DMS153 treated with DMSO at 0.1 percent for 48 hours (cell line): ENCODE data around the gene ARL5A.
A peak's percentile ranks its signal among the peaks of the same experiment; 100 is the strongest.

Experiments used
- DNase-seq: peaks from one replicate; lab custom pipeline; 2025; ENCODE audit not compliant: unreplicated experiment; lab: John Stamatoyannopoulos, UW

ARL5A gene

DNA sequence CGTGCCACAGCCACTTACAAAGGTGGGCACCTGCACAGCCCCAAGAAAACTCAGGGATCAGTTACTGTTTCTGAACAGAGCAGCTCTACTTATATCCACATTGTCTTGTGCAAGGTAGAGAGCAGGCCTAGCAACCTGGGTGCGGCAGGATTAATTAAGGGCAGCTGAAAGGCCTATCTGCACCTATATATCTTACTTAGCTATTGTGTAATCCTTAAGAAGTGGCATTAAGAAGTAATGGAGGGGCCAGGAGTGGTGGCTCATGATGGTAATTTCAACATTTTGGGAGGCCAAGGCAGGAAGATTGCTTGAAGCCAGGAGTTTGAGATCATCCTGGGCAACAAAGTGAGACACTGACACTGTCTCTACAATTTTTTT lies 12.8 kb upstream of the ARL5A start:
- no peak for DNase-seq

DNA sequence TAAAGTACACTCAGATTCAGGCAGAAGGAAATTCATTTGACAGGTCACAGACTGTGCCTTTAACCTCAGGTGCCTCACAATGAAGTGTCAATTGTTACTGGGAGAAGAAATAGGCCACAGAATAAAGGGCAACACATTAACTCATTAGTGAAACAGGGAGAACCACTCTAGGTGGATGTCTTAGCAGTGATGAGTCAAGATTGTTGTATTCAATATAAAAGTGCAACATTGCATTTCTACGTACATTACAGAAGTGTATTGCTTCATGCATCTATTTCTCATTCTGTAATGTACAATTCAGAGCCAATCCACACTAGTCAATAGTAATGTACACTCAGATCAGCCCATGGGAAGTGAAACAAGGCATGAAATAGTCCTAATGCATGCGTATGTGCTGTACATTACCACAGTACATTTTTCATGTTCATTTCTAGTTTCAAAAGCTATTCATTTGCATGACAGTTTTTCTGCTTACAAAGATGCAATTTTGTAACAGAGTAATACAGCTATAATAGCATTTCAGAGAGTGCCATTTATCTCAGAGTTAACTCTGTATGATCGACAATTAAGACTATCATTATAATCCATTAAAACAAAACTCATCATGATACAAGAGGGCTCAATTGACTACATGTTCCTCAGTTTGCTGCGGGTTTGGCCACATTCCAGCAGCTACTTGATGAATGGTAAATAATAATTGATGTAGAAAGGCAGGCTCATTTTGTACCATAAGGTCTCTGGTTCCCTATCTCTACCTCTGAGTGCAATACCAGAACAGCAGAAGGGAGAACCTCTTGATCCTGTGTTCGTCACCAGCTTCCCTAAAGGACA lies 12.2 kb upstream of the ARL5A start:
- no peak for DNase-seq

DNA sequence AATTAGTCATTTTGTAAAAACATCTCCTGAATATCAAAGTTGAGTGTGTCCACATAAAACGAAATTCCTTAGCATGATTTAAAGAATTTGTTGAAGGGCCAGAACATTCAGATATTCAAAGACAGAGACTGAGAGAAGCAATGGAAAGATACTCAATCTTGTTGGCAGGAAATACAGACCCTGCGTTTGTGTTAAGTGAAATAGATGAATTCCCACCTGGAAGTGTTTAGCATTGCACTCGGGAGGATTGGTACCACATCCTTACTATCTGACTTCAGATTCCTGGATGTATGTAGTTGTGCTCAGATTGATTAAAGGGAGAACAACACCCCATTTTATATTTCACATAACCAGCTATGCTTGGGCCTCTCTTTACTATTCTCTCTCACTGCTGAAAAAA lies 9.7 kb upstream of the ARL5A start:
- no peak for DNase-seq

DNA sequence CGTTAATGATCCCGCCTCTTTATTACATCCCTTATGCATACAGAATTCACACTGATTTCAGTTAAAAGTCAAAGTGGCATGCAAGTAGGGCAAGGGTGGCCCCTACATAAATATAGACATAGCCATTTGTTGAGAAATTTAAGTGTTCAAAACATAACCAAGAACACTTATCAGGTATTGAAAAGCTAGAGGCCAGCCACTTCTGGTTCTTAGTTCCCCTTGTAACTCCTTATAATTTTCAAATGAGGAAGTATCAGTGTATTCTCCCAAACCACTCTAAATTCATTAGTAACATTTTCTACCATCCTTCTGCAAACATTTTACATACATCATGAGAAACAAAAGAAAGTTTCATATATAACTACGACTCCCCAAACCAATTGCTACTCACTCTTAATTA lies 5.8 kb upstream of the ARL5A start:
- DNase-seq: no peak

DNA sequence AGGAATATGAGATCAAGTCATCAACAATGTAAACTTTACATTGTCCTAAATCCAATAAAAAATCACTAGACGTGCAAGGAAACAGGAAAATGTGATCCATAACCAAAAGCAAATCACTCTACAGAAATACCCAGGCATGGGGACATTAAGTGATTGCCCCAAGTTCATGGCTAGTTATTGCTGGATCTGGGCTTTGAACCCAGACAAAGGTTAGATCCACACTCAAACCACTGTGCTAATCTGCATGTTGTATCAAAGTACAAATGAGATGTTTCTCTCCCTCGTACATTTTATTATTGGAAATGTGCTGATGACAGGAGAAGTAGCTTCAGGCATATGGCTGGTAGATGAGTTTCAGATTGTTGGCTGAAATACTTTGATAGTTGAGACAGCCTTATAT lies 2.7 kb upstream of the ARL5A start:
- DNase-seq: no peak

DNA sequence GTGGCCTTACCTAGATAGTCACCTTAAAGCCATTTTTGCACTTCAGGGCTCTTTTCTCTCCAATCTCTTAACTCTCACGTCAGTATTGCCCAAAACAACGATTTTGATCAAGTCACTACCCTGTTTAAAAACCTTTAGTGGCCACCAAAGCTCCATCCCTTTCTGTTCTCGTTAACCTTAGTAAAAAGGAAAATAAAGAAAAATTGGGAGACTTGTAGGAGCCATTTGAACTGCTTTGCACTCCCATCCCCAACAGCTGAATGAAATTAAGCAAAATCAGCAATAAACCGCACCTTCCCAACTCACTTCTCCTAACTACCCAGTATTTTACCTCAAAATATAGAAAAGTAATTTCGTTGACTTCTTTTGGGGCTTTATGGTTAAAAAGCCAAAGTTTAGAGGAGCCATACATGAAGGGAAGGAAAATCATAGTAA lies 686 bp upstream of the ARL5A start:
- no peak for DNase-seq

DNA sequence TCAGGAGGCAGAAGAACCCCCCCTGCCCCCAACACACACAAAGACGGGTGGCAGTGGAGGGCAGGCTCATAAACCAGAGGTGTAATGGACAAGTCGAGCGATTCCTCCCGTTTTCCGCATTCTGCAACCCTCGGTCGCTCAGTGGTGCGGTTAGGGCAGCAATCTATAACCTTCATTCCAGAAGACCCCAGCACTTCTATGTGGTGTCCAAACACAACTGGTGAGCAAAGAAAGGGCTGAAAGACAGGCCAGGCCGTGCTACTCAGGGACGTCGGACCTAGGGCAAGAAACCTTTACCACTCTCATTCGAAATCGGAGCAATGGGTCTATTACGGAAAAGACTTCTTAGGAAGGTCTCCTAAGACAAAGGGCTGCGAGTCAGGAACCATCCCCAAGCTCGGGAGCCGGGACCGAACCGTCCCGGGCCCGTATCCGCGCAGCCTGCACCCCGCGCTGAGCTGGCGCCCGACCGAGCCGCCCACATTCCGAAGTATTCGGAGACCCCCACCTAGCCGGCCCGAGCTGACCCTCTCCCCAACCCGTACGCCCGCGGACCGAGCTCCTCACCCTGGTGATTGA lies 568 bp downstream of the ARL5A start:
- DNase-seq: no peak

DNA sequence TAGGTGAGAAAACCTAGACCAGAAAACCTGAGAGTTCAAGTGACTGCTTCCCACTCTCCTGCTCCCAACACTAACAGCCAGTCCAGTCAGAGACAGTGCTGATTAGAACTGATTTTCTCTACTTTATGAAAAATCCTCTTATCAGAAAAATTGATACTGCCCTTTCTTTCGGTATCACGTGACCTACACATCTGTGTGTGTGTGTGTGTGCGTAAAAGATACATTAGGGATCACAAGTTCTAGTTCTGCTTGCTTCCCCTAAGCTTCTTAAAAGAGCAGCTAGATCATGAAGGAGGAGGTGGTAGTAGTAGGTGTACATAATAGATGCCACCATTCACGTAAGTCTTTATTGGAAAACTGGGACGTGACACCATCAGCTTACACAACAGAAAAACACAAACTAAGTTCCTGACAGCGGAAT lies 1.5 kb downstream of the ARL5A start:
- DNase-seq: no peak

DNA sequence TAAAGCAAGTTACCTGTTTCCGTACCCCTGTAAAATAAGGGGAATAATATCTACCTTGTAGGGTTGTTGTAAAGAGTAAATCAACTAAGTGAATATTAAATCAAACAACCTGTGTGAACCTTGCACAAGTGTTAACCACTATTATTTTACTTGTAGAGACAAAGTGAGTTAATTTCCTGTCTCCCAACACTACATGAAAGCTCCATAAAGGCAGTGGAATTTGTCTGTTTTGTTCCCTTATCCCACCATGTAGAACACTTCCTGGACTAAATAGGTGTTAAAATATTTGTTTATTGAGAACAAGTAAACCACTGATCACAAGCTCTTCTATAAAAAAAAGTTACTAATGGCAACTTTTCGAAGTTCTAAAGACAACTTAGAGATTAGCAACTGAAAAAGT lies 3.3 kb downstream of the ARL5A start:
- no peak for DNase-seq

DNA sequence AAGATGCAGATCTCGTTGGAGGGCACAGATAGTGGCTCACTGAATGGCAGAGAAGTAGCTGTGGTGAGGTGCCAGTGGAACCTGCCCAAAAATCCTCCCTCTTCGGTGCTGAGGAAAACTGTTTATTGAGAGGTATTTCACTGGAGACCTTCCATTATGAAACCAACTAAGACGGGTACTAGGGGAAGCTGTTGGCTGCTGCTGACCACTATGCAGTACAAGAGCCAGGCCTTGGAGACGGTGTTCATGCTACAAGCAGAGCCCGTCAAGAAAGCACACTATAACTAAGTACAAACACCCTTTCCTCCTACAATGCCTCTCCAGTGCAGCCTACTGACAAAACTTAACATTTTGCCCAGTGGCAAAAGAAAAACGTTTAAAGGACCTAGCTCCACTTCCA lies 4.6 kb downstream of the ARL5A start:
- no peak for DNase-seq

DNA sequence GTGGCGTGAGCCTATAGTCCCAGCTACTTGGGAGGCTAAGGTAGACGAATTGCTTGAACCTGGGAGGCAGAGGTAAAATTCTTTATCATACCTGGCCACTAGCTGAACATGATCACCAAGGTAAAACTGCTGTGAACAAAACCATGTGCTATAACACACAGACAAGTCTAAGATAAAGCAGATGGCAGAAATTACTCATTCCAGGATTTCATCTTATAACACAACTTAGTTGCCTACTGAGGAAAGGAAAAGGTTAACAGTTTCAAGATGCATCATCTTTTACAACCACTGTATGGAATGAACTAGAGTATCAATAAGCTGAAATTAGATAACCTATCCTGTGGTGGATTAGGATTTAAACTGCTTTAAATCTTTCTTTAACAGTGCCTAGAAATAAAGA lies 8.3 kb downstream of the ARL5A start:
- DNase-seq: no peak

DNA sequence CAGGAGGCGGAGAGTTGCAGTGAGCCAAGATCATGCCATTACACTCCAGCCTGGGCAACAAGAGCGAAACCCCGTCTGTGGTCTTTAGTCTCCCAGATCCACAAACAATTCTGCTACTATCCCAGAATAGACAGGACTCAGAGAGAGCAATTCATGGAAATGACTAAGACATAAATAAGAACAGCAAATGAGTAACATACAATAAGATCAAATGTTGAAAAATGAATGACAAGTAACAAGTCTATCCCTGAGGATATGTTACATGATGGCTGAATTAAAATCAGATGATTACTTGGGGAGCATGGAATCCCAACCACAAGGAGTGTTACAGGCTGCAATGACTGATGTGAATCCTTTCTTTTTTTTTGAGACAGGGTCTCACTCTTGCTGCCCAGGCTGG lies 10.3 kb downstream of the ARL5A start:
- no peak for DNase-seq

DNA sequence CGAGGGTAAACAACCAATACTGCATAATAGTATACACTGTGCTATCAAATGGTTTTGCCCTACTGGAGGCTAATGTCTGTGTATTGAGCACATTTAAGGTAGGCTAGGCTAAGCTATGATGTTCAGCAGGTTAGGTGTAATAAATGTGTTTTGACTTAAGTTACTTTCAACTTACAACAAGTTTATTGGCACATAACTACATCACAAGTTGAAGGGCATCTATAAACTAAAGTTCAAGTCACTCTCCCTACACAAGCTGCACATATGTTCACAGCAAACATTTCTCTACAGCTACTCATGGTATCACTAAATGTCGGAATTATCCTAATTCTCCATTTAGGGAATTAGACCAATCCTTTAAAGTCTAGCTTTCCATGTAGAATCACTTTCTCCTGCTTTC lies 11.4 kb downstream of the ARL5A start:
- DNase-seq: no peak

DNA sequence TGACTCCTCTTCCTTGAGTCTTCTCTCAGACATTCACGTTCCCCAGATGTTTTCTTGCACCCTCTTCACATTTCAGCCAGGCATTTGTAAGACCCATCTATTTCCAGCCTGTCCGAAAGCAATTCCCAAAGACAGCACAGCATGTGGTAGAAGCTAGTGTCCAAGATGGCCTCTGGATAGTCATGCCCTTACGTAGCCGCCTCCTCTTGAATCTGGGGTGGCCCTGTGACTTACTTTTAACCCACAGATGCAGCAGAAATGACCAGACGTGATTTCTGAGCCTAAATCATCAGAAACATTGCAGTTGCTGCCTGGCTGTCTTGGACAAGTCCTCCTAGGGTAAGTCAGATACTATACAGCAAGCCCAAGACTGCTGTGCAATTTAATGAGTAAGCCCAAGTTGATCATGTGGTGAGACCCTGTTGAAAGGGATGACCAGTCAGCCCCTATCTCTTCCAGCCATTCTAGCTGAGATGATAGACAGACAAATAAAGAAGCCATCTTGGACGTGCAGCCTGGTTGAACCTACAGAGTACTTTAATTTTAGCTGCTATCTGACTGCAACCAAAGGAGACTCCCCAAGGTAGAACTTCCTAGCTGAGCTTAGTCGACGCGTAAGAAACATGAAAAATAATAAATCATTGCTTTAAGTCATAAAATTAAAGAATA lies 12.3 kb downstream of the ARL5A start:
- no peak for DNase-seq

DNA sequence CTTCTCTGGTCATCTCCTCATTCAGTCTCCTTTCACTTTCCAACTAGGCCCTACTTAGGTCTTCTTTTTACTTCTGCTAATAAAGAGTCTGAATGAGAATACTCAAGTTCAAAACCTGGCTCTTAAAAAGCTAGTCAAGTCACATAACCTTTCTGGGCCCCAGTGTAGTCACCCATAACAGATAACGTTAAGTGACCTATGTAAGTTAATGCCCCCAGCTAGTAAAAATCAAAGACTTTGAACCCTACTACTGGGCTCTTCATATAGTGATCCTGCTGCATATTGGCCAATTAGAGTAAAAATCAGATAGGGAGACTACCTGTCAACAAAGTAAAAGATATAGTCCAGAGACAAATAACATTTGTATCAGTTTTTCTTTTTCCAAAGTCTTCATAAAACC lies 17.7 kb downstream of the ARL5A start:
- DNase-seq: no peak

DNA sequence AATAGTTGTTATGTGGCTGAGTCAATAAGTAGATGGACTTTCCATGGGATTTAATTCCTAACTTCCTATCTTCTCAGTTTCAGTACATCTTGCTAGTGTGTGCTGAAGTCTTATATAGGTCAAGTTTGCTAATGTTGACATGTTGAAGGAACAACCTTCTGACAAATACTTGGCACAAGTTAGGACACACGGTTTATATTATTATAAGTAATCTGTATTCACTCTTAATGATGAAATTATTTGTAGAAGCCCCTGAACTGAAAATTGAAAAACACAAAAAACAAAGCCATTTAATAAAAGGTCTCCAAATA lies 19.2 kb downstream of the ARL5A start:
- DNase-seq: no peak

DNA sequence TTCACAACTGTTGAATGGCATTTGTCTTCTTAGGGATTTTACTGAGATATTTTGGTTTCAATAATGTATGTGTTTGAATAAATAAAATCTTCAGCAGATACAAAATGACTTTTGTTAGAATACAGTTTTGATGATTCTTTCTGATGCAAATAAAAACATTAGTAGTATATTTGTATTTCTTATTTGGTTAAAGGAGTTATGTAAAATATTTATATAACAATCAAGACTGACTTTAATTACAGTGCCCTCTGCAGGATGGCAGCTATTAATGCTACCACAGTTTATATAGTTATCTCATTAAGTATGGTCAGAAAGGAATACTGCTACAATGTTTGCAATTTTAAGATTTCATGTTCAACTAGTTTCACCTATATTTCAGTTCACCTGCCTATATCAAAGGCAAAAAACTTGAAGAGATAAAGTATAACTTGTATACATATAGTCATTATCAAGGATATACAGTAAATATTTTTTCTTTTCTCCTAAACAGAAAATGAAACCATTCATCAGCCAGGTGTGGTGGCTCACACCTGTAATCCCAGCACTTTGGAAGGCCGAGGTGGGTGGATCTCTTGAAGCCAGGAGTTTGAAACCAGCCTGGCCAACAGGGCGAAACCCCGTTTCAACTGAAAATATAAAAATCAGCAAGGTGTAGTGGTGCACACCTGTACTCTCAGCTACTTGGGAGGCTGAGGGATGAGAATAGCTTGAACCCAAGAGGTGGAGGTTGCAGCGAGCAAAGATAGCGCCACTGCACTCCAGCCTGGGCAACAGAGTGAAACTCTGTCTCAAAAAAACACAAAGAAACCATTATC lies 19.8 kb downstream of the ARL5A start:
- peak; percentile 28 for DNase-seq

DNA sequence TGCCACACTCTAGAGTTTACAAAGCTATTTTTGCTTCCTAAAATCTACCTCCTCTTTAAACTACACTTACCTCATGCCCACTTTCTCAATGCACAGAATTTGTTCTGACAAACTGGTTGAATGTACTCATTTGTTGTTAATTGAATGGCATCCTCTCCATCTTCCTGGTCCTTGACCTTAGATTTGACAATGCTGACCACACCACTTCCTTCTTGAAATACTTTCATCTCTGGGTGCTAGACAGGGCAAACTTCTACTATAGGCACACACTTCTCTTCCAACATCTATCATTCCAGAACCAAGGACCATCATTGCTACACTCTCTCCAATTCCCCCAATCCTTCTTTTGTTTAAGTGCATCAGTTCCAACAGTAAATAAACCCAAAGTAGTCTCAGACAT lies 22.3 kb downstream of the ARL5A start:
- no peak for DNase-seq

DNA sequence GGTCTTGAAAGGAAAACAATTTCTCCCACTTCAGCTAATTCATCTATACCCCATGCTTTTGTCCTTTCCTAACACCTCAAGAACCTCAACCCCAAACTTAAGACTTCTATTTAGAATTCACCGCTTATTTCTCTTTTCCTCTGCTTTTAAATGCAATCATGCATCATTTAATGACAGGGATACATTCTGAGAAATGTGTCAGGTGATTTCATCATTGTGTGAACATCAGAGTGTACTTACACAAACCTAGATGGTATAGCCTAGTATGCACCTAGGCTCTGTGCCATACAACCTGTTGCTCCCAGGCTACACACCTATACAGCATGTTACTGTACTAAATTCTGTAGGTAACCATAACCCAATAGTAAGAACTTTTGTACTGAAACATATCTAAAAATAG lies 22.9 kb downstream of the ARL5A start:
- no peak for DNase-seq

DNA sequence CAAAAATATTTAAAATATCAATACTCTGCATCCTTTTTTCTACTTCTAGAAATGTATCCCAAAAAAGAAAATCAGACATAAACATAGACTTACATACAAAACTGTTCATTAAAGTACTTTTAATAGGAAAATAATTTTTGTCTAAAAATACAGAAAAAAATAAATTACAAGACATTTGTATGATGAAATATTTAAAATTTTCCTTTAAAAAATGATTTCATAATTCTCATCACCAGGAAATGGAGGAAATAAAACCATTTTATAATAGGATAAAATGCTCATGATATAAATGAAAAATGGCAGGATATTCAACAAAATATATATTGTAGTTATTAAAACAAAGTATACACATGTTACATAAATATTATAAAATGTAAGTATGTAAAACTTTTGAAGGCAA lies 24.4 kb downstream of the ARL5A start:
- DNase-seq: no peak

DNA sequence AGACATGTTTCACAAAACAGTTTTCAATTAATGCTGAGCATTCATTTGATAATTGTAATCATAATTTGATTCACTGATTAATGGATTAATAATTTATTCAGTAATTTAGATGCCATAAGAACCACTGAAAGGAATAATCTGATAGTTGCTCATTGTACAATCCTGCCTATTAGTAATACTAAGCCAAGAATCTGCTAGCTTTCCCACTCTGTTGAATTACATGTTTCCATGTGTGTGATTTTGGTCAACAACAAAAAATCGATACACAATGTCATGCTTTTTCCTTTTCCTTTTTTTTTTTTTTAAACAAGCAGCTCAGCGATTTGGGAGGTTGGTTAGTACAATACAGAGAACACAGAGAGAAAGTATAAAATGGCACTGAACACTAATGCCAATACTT lies 25.9 kb downstream of the ARL5A start:
- no peak for DNase-seq

DNA sequence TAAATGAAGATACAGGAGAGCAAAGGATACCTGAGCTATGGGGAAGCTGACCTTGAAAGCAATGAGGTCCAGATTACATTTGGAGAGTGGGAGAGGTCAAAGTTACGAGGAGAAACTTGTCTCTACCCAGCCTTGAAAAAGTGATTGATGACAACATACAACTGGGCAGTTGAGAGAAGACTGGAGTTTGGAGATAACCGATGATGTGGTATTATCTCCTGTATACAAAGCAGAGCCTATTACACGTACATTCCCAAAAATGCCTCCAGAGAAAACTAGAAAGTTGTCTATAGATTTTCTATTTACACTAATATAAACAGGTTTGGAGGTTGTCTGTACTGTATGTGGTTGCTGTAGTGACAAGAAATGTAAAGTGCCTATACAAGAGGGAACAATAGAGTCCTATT lies 28.3 kb downstream of the ARL5A start:
- no peak for DNase-seq
